Breast epithelium (tissue), 4 donors: ENCODE results near the gene SUPT6H. TPM values are rescaled to one million over a fixed set of nuclear protein-coding genes. Genes with fewer than 3 reads are reported as not detected.

Source experiments
- DNase-seq, 2 donors: peaks; one replicate each; pipeline ENCODE4 v3.0.0-alpha.2; 2019; ENCODE audit warnings: low spot score in 2 of 2
- H3K27ac ChIP-seq, 2 donors: fragments of 200-600 bp; sonication (generic) in 1 of 2; one replicate each; pipeline ENCODE4 v1.5.1; 2016 to 2019; ENCODE audit warnings: mild to moderate bottlenecking in 1 of 2
- H3K27me3 ChIP-seq, 2 donors: fragments of 200-600 bp; sonication (generic) in 1 of 2; one replicate each; pipeline versions ENCODE4 v1.5.1 to v1.6.0; 2017 to 2019; ENCODE audit warnings: control low read depth in 1 of 2, mild to moderate bottlenecking in 1 of 2
- H3K36me3 ChIP-seq: fragments of 200-600 bp; one replicate; pipeline ENCODE4 v1.5.1; 2019
- H3K4me1 ChIP-seq, 2 donors: fragments of 200-600 bp; sonication (generic); one replicate each; pipeline ENCODE4 v1.5.1; 2016 to 2019; ENCODE audit warnings: control low read depth in 1 of 2
- H3K4me3 ChIP-seq, 3 donors: fragments of 200-600 bp; sonication (generic); 1 replicate in 2 of 3; 2 replicates in 1 of 3; pipeline ENCODE4 v1.5.1; 2016 to 2019; ENCODE audit warnings: mild to moderate bottlenecking in 3 of 3, moderate library complexity in 2 of 3
- H3K9me3 ChIP-seq, 2 donors: fragments of 200-600 bp; sonication (generic) in 1 of 2; one replicate each; pipeline ENCODE4 v1.5.1; 2016 to 2019; ENCODE audit warnings: control low read depth in 1 of 2
- POLR2A ChIP-seq: fragments of 450-650 bp; IDR thresholded peaks from one replicate; pipeline ENCODE4 v1.6.1; 2016; ENCODE audit warnings: antibody characterized with exemption, mild to moderate bottlenecking, moderate library complexity
- POLR2AphosphoS5 ChIP-seq, 3 donors: sonication (generic); formaldehyde crosslinking; IDR thresholded peaks; one replicate each; pipeline ENCODE4 v1.6.1; 2017; ENCODE audit warnings: antibody characterized with exemption in 3 of 3
- intact Hi-C: fragments of 100-400 bp; cut with DNase I; formaldehyde crosslinking; loops from one replicate; pipeline ENCODE4 v1.15.1; 2023; ENCODE audit warnings: low total_unique reads
- total RNA-seq, 3 donors: library from RNA; depleted of rRNA; stranded (reverse); fragments of >200 nt; gene quantifications; one replicate each; pipeline ENCODE4 v1.1.0, GENCODE V29; 2016
- TF ChIP-seq, protein P1 (sequence below), 3 donors: fragments of 450-650 bp; IDR thresholded peaks; one replicate each; pipeline ENCODE4 v1.5.1; 2016 to 2017; ENCODE audit warnings: antibody characterized with exemption in 3 of 3, mild to moderate bottlenecking in 3 of 3, moderate library complexity in 3 of 3

Gene SUPT6H
- total RNA-seq, 3 donors from 2014 or later, result 62.6 to 69.9 (median 66.7) TPM

DNA sequence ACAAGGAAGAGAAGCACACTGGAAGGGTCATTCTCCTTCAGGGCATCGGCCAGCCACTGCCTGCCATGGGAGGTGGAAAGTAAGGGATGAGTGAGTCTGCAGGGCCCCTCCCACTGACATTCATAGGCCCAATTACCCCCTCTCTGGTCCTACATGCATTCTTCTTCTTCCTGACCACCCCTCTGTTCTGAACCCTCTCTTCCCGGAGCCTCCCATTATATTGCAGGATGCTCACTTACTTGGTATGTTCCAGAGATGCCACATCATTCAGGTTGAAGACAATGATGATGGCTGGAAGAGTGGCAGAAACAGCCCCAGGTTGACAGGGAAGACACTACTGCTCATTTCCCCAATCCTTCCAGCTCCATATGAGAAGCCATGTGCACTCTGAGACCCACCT lies 53.2 kb downstream of the SUPT6H start:
- Histone ChIP-seq H3K4me3 (no peak overlapping the region), H3K4me1 (peaks cover 0 to 16% of the 10 kb centered on the region in 2 donors), H3K36me3 (no peaks in the 10 kb centered on the region), H3K27ac (no peak overlapping the region), H3K9me3 (no peaks in the 10 kb centered on the region), H3K27me3 (no peaks in the 10 kb centered on the region)
- DNase-seq, result no peak
- intact Hi-C loops, result no loop called here
- TF ChIP-seq POLR2A (no peak), POLR2AphosphoS5 (IDR thresholded peaks at IDR 0.05) (no peak)
- TF ChIP-seq, protein P1, sequence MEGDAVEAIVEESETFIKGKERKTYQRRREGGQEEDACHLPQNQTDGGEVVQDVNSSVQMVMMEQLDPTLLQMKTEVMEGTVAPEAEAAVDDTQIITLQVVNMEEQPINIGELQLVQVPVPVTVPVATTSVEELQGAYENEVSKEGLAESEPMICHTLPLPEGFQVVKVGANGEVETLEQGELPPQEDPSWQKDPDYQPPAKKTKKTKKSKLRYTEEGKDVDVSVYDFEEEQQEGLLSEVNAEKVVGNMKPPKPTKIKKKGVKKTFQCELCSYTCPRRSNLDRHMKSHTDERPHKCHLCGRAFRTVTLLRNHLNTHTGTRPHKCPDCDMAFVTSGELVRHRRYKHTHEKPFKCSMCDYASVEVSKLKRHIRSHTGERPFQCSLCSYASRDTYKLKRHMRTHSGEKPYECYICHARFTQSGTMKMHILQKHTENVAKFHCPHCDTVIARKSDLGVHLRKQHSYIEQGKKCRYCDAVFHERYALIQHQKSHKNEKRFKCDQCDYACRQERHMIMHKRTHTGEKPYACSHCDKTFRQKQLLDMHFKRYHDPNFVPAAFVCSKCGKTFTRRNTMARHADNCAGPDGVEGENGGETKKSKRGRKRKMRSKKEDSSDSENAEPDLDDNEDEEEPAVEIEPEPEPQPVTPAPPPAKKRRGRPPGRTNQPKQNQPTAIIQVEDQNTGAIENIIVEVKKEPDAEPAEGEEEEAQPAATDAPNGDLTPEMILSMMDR (IDR thresholded peaks at IDR 0.05), result no peak

DNA sequence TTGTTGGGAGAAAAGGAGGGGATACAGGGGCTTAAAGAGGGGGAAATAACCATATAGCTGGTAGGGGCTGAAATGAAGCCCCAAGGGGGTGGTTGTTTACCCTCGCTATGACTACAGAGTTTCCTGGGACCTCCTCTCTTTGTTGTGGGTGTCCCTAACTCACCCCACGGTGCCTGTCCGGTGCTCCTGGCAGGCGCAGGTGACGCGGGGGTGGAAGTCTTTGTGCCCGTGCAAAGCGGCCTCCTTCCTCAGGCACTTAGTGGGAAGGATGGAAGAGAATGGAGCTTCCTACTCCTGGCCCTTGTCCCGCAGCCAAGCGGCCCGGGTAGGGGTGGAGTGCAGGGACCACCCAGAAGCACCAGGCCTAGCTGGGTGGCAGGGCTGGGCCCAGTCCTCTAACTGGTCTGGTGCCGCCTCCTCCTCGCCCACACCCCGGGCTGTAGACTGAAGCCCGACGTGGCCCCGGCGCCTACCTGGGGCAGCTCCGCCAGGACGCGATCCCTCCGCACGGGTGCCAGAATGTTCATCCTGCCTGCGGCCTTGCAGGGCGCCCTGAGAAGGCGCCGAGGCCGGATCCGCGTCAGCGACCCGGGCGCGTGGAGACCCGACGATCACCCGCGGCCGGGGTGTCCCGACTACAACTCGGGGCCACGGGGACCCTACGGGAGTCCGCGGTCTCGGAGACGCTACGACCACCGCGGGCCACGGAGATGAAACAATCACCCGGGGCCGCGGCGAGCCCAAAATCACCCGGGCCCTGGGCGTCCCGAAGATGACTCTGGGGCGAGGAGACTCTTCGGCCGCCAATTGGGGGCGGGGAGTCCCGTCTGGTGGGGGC lies 55.0 kb downstream of the SUPT6H start:
- H3K4me1 ChIP-seq, result peaks cover 0 to 27% of the 10 kb centered on the region in 2 donors
- DNase-seq, result no peak
- intact Hi-C loops, result no loop called here

DNA sequence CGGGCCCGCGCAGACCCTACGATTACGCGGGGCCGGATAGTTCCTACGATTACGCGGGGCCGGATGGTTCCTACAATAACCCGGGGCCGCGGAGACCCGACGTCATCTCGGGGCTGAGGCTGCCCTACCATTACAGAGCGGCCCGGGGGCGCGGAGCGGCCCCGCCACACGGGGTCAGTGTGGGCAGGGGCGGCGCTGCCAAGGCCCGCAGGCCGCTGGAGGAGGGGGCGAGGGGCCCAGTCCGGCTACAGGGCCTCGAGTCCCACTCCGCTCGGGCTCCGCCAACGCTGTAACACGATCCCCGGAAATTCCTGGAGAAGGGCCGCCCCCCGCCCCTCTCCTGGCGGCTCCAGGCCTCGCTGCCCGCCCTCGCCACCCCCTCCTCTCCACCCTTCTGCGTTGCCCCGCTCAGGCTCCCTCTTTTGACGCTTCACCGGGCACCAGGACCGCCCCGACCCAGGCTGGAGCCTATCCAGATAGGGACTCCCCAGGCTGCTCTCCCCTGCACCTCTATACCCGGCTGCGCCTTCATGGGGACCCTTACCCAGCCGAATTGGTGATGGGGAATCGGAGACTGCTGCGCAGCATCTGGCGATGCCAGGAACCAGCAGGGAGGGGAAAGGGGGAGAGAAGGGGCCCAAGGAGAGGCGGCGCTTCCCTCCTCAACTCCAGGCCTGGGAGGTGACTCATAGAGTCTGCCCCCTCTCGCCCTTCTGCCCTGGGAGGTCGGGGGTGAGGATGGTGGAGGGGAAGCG lies 55.8 kb downstream of the SUPT6H start, which contains the start of gene RAB34:
Gene RAB34, minus strand, starts transcription at position 291 of the 755 bp plus-strand sequence. CDS start 602 bp downstream, outside the sequence.
- DNase-seq, result peak; percentile 66 to 76
- H3K27me3 ChIP-seq, result no peaks in the 10 kb centered on the region
- H3K9me3 ChIP-seq, result no peaks in the 10 kb centered on the region
- peaks cover 0 to 27% of the 10 kb centered on the region in 2 donors for H3K4me1 ChIP-seq
- intact Hi-C loops, result no loop called here
- peak; percentile 54 to 65 (median 61) for TF ChIP-seq POLR2AphosphoS5 (IDR thresholded peaks at IDR 0.05)
- no peak for TF ChIP-seq POLR2A
- TF ChIP-seq, protein P1 (IDR thresholded peaks at IDR 0.05), result no peak
- H3K36me3 ChIP-seq, result no peaks in the 10 kb centered on the region
- peak within 1 kb of the TSS; percentile 72 to 97 (median 93) for H3K4me3 ChIP-seq
- H3K27ac ChIP-seq, result peak within 1 kb of the TSS; percentile 95 to 98

More for the DNA sequence above, 55.0 kb downstream of the SUPT6H start:
- Histone ChIP-seq H3K27ac (peak overlapping the region; percentile 95 to 98), H3K27me3 (no peaks in the 10 kb centered on the region), H3K9me3 (no peaks in the 10 kb centered on the region), H3K4me3 (peak overlapping the region; percentile 72 to 97 (median 93)), H3K36me3 (no peaks in the 10 kb centered on the region)
- TF ChIP-seq POLR2A (no peak), POLR2AphosphoS5 (IDR thresholded peaks at IDR 0.05) (peak in 1 of 3 donors; percentile 4)
- TF ChIP-seq, protein P1 (IDR thresholded peaks at IDR 0.05), result no peak

DNA sequence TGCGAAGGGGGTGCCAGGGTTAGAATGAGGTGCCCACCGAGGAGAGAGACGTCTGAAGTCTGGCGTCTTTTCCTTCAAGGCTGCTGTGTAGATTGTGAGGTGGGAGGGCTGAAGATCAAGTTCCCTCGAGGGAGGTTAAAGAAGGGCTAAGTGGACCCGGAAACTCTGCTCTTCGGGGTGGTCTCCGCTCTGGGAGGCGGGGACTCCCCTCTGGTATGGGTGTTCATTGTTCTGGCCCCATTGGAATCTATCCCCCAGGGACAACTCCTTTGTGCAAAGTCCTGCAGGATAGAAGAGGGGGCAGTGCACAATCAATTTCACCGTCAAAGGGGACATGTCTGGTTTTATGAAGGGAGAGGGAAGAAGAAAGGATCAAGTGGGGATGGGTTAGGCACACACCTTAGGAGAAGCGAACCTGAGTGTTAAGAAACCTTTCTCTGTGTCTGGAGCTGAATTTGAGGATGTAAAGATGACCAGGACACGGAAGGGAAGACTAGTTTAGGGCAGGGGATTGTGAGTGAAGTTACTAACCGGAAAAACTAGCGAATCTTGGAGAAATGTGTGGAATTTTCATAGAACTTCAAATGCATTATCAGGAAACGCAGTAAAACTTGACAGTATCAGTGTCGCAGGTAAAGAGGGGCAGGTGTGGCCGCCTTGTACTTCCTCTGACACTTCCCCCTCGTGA lies 56.5 kb downstream of the SUPT6H start:
- intact Hi-C loops, result no loop called here
- peak overlapping the region; percentile 95 to 98 for H3K27ac ChIP-seq
- peak overlapping the region; percentile 72 to 97 (median 93) for H3K4me3 ChIP-seq
- DNase-seq, result no peak
- H3K27me3 ChIP-seq, result no peaks in the 10 kb centered on the region
- peaks cover 0 to 27% of the 10 kb centered on the region in 2 donors for H3K4me1 ChIP-seq
- H3K36me3 ChIP-seq, result no peaks in the 10 kb centered on the region
- TF ChIP-seq POLR2A (no peak), POLR2AphosphoS5 (IDR thresholded peaks at IDR 0.05) (peak in 1 of 3 donors; percentile 9)
- TF ChIP-seq, protein P1 (IDR thresholded peaks at IDR 0.05), result no peak
- H3K9me3 ChIP-seq, result no peaks in the 10 kb centered on the region
